Thyroid gland (tissue), 4 donors: Measurements from ENCODE around the gene WNT8B.

Experiments used
- POLR2A ChIP-seq, 2 donors: fragments of 450-650 bp; IDR thresholded peaks; one replicate each; pipeline ENCODE4 v1.6.1; 2017; ENCODE audit warnings: antibody characterized with exemption in 2 of 2, mild to moderate bottlenecking in 2 of 2, moderate library complexity in 1 of 2
- TF ChIP-seq, protein P1 (sequence below), 6 experiments: fragments of 200-600 bp in 3 of 6; fragments of 450-650 bp in 3 of 6; sonication (generic) in 3 of 6; IDR thresholded peaks; one replicate each; pipeline ENCODE4 v1.5.1; 2016 to 2019; ENCODE audit warnings: antibody characterized with exemption in 6 of 6, mild to moderate bottlenecking in 2 of 6, inconsistent platforms in 1 of 6, moderate library complexity in 1 of 6

DNA sequence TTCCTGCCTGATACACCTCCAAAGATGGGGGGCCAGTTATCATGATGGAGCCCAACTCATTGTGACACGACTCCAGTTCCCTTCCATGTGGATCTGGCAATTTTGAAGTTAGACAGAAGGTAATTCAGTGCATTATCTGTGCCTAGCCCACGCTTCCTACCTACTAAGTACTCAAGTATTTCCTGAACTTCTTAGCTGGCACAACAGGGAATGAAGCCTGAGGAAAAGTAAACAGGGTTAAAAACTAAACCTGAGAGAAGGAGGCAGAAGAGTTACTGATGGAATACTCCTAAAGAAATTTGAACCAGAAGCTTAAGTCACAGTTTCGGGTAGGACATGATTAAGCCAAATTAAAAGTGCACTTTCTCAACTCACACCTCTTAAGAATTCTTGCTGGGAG lies 58.0 kb downstream of the WNT8B start:
- TF ChIP-seq, protein P1, sequence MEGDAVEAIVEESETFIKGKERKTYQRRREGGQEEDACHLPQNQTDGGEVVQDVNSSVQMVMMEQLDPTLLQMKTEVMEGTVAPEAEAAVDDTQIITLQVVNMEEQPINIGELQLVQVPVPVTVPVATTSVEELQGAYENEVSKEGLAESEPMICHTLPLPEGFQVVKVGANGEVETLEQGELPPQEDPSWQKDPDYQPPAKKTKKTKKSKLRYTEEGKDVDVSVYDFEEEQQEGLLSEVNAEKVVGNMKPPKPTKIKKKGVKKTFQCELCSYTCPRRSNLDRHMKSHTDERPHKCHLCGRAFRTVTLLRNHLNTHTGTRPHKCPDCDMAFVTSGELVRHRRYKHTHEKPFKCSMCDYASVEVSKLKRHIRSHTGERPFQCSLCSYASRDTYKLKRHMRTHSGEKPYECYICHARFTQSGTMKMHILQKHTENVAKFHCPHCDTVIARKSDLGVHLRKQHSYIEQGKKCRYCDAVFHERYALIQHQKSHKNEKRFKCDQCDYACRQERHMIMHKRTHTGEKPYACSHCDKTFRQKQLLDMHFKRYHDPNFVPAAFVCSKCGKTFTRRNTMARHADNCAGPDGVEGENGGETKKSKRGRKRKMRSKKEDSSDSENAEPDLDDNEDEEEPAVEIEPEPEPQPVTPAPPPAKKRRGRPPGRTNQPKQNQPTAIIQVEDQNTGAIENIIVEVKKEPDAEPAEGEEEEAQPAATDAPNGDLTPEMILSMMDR (IDR thresholded peaks at IDR 0.05) = no peak
- no peak for TF ChIP-seq POLR2A (IDR thresholded peaks at IDR 0.05)
